ENCODE data around the gene NTHL1. TPM values are rescaled to one million over a fixed set of nuclear protein-coding genes. Genes with fewer than 3 reads are reported as not detected.
A peak's percentile ranks its signal among the peaks of the same experiment; 100 is the strongest.

Gene NTHL1
- total and polyA plus RNA-seq, 2 of the 13 experiments (the other 11 are each of a cell fraction or from before 2014, with no cell fraction given): 47.5 to 64.9 TPM

GRCh38 chr16:2046893-2047329 is 723 bp downstream of the NTHL1 start:
- no TSS peak for BruUV-seq (replicated peaks)
- Histone ChIP-seq H3K4me3 (replicated peaks in 1 of 3; ENCODE audit: insufficient read depth in 1 of 3, low read depth in 2 of 3, low read length in 3 of 3) (peak overlapping the region; percentile 69 to 95 (median 90)), H3K79me2 (ENCODE audit: insufficient read depth, low read length) (peaks cover 19% of the 10 kb centered on the region), H3K4me1 (ENCODE audit: insufficient read depth, low read length) (peaks cover 29% of the 10 kb centered on the region), H4K20me1 (ENCODE audit: insufficient read depth, low read length) (no peaks in the 10 kb centered on the region), H3K27me3 (ENCODE audit: control insufficient read depth in 1 of 2, insufficient read depth in 2 of 2, low read length in 2 of 2) (peaks cover 0 to 2% of the 10 kb centered on the region in 2 experiments; a peak in 1 of 5 replicates), H2AFZ (ENCODE audit: low read length) (no peak overlapping the region), H3K4me2 (ENCODE audit: low read depth, low read length) (peak overlapping the region; percentile 99), H3K27ac (ENCODE audit: extremely low read length, insufficient read depth, low read length) (peak overlapping the region; percentile 63), H3K9me3 (ENCODE audit: low read length) (no peaks in the 10 kb centered on the region), H3K9ac (ENCODE audit: insufficient read depth, low read depth, low read length) (peak overlapping the region; percentile 56), H3K36me3 (replicated peaks in 1 of 2; ENCODE audit: control insufficient read depth in 1 of 2, insufficient read depth in 2 of 2, low read length in 2 of 2) (peaks cover 1 to 8% of the 10 kb centered on the region in 2 experiments; a peak in 3 of 5 replicates)
- in situ Hi-C loops (cut with HindIII; ENCODE audit: extremely low pct_ligation_motif_present, low pct_unique_long_range_greater_than_20kb): no loop called here
- WGBS (ENCODE audit: low lambda C conversion rate): 22% methylated on average over 4 of the region's 8 CpGs
- no peak; the same call in 1 of the 3 replicates for ATAC-seq
- intact Hi-C loops (cut with micrococcal nuclease; ENCODE audit: unreplicated experiment): no loop called here
- no peak for DNase-seq (ENCODE audit: low spot score)
- CTCF ChIA-PET (ENCODE audit: low intra/inter-chr PET ratio, low total read pairs): interaction anchor here (1.4 kb wide), 1 partner anchor 24 kb away, joined by 7 read pairs; no protein-coding TSS in a partner anchor
- peak; percentile 50 for FAIRE-seq
- POLR2A ChIA-PET: interaction anchor here (1.0 to 3.3 kb wide), 11 partner anchors 7 to 108 kb away, joined by 3 to 67 read pairs (median 7); partner anchors contain the start of genes RPS2 and TRAF7
- TF ChIP-seq ZSCAN30 (CRISPR knock-in tag; IDR thresholded peaks at IDR 0.05) (0 out of 2 replicates have a peak, but pooled peaks have one; percentile 14), RAD21 (CRISPR knock-in tag; IDR thresholded peaks at IDR 0.05) (0 out of 2 replicates have a peak, but pooled peaks have one; percentile 9), ZBTB4 (CRISPR knock-in tag; IDR thresholded peaks at IDR 0.05; ENCODE audit: borderline replicate concordance) (no peak), SAFB2 (CRISPR knock-in tag; IDR thresholded peaks at IDR 0.05; ENCODE audit: borderline replicate concordance, low read depth) (no peak), MNT (IDR thresholded peaks at IDR 0.05) (no peak), MAFF (IDR thresholded peaks at IDR 0.05; ENCODE audit: low read depth, low read length) (no peak), ZNF124 (CRISPR knock-in tag; IDR thresholded peaks at IDR 0.05) (0 out of 2 replicates have a peak, but pooled peaks have one; percentile 8), KDM3A (CRISPR knock-in tag; IDR thresholded peaks at IDR 0.05; ENCODE audit: low read depth) (no peak), PHF5A (CRISPR knock-in tag; IDR thresholded peaks at IDR 0.05; ENCODE audit: low read depth, unreplicated experiment) (peak; percentile 23), KLF12 (CRISPR knock-in tag; IDR thresholded peaks at IDR 0.05; ENCODE audit: borderline replicate concordance) (peak; percentile 1; the same call in 1 of the 2 replicates), GFI1 (CRISPR knock-in tag; IDR thresholded peaks at IDR 0.05; ENCODE audit: borderline replicate concordance) (peak; percentile 27; the same call in 1 of the 2 replicates), ZNF788 (CRISPR knock-in tag; IDR thresholded peaks at IDR 0.05; ENCODE audit: borderline replicate concordance) (0 out of 2 replicates have a peak, but pooled peaks have one; percentile 44), FOXO1 (CRISPR knock-in tag; IDR thresholded peaks at IDR 0.05) (0 out of 2 replicates have a peak, but pooled peaks have one; percentile 35), ZNF747 (CRISPR knock-in tag; IDR thresholded peaks at IDR 0.05; ENCODE audit: borderline replicate concordance) (peak; percentile 42; the same call in 1 of the 2 replicates), ZNF558 (CRISPR knock-in tag; IDR thresholded peaks at IDR 0.05; ENCODE audit: borderline replicate concordance) (no peak), GMEB2 (CRISPR knock-in tag; IDR thresholded peaks at IDR 0.05; ENCODE audit: low read depth) (no peak), ZNF367 (CRISPR knock-in tag; IDR thresholded peaks at IDR 0.05; ENCODE audit: borderline replicate concordance) (no peak), ETV5 (CRISPR knock-in tag; IDR thresholded peaks at IDR 0.05; ENCODE audit: borderline replicate concordance) (peak; percentile 36; the same call in 1 of the 2 replicates)
